Muscle layer of colon (tissue), 2 donors: ENCODE data around the gene IL2RA.
"Not testable (repeated sequence)": the region's sequence is repeated elsewhere in the genome, so short reads cannot be mapped to it uniquely, and the experiment has no call there.

Experiments used
- H3K27ac ChIP-seq: one replicate; pipeline ENCODE4 v1.7.0; 2013; ENCODE audit warnings: low read depth, mild to moderate bottlenecking, low read length, moderate library complexity
- H3K27me3 ChIP-seq, 2 donors: one replicate each; pipeline ENCODE4 v1.7.0; 2013; ENCODE audit warnings: low read length in 2 of 2, mild to moderate bottlenecking in 2 of 2; ENCODE audit not compliant: insufficient read depth in 2 of 2, control insufficient read depth in 1 of 2
- H3K36me3 ChIP-seq: one replicate; pipeline ENCODE4 v1.7.0; 2013; ENCODE audit warnings: mild to moderate bottlenecking, low read length; ENCODE audit not compliant: insufficient read depth
- H3K4me1 ChIP-seq: one replicate; pipeline ENCODE4 v1.7.0; 2013; ENCODE audit warnings: mild to moderate bottlenecking, low read length; ENCODE audit not compliant: insufficient read depth
- H3K4me3 ChIP-seq, 2 donors: one replicate each; pipeline ENCODE4 v1.7.0; 2013; ENCODE audit warnings: low read length in 2 of 2, low read depth in 1 of 2, mild to moderate bottlenecking in 1 of 2, moderate library complexity in 1 of 2
- H3K9ac ChIP-seq: one replicate; pipeline ENCODE4 v1.7.0; 2013; ENCODE audit warnings: low read length
- H3K9me3 ChIP-seq: one replicate; pipeline ENCODE4 v1.7.0; 2013; ENCODE audit warnings: mild to moderate bottlenecking, low read length
- donor health status: abdominal sarcoma.
- donor health status: Adenocarcinoma of cecum.

IL2RA gene

GRCh38 chr10:5968681-5969453 is 93.3 kb downstream of the IL2RA start:
- no peaks in the 10 kb centered on the region for H3K27me3 ChIP-seq
- H3K9ac ChIP-seq, result no peak overlapping the region
- H3K4me1 ChIP-seq, result no peaks in the 10 kb centered on the region
- H3K27ac ChIP-seq, result no peak overlapping the region
- no peaks in the 10 kb centered on the region for H3K36me3 ChIP-seq
- H3K9me3 ChIP-seq, result no peaks in the 10 kb centered on the region
- H3K4me3 ChIP-seq, result no peak overlapping the region

GRCh38 chr10:5968037-5968680 is 94.0 kb downstream of the IL2RA start:
- Histone ChIP-seq H3K27ac (no peak overlapping the region), H3K9ac (no peak overlapping the region), H3K9me3 (no peaks in the 10 kb centered on the region), H3K27me3 (no peaks in the 10 kb centered on the region), H3K36me3 (no peaks in the 10 kb centered on the region), H3K4me3 (no peak overlapping the region), H3K4me1 (no peaks in the 10 kb centered on the region)

DNA sequence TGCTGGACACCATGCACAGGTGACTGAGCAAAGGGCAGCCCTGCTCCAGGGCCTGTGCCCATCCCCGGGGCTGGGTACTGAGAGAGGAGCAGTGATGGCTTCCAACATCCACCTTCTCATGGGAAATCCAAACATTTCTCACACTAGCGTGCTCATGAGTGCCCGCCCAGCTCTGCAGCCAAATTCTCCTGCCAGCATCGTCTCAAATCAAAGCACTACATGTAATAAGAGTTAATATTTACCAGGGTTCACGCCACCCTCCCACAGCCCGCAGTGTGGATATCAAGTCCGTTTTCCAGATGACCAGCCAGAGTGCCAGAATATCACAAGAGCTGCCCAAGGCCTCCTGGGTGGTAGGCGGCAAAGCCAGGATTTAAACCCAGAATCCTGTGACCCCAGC is 96.9 kb downstream of the IL2RA start:
- H3K36me3 ChIP-seq, result no peaks in the 10 kb centered on the region
- no peak overlapping the region for H3K9ac ChIP-seq
- no peak overlapping the region for H3K4me3 ChIP-seq
- no peaks in the 10 kb centered on the region for H3K9me3 ChIP-seq
- no peak overlapping the region for H3K27ac ChIP-seq
- no peaks in the 10 kb centered on the region for H3K4me1 ChIP-seq
- H3K27me3 ChIP-seq, result no peaks in the 10 kb centered on the region

DNA sequence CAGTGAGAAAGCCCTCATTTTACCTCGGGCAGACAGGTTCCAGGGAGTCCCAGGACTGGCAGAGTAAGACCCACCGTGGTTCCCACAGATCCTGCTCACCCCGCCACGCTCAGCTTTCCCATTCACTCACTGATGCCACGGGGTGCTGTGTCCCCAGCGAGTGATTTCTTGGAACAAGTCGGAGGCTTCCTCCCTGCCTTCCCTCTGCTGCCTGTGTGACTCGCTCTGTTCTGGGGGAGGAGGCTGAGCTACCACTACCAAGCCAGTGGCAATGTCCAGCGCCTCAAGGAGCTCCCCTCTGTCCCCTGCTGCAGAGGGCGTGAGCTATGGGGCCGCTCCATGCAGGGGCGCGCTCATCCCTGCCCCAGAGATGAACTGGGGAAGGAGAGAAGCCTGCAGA is 97.4 kb downstream of the IL2RA start:
- Histone ChIP-seq H3K27me3 (no peaks in the 10 kb centered on the region), H3K36me3 (no peaks in the 10 kb centered on the region), H3K9me3 (no peaks in the 10 kb centered on the region), H3K27ac (no peak overlapping the region), H3K9ac (no peak overlapping the region), H3K4me1 (no peaks in the 10 kb centered on the region), H3K4me3 (no peak overlapping the region)

DNA sequence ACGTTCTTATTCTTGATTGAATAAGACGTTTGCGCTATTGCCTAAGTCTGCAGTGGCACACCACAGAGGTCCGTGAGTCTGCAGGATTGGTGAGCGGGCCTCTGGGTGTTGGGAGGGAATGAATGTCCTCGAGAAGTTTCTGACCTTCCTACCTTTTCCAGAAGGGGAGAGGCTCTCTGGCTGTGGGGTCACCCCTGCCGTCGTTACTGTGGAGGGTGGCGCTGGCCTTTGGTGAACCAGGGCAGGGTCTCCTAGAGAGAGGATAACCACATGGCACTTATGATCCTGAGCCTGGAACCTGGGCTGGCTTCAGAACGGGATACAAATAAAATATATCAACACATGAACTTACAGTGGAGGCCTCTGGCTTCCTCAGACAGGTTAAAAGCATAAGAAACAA is 98.6 kb downstream of the IL2RA start:
- Histone ChIP-seq H3K9me3 (no peaks in the 10 kb centered on the region), H3K4me1 (no peaks in the 10 kb centered on the region), H3K9ac (no peak overlapping the region), H3K27ac (no peak overlapping the region), H3K36me3 (no peaks in the 10 kb centered on the region), H3K4me3 (no peak overlapping the region), H3K27me3 (no peaks in the 10 kb centered on the region)

GRCh38 chr10:5963071-5963470 is 99.1 kb downstream of the IL2RA start:
- Histone ChIP-seq H3K27ac (no peak overlapping the region), H3K27me3 (no peaks in the 10 kb centered on the region), H3K36me3 (no peaks in the 10 kb centered on the region), H3K9me3 (no peaks in the 10 kb centered on the region), H3K4me1 (no peaks in the 10 kb centered on the region), H3K4me3 (no peak overlapping the region), H3K9ac (no peak overlapping the region)

GRCh38 chr10:5962358-5962940 is 99.7 kb downstream of the IL2RA start:
- not testable (repeated sequence) for H3K27me3 ChIP-seq, H3K9ac ChIP-seq, H3K9me3 ChIP-seq, H3K27ac ChIP-seq, H3K4me3 ChIP-seq, H3K4me1 ChIP-seq, H3K36me3 ChIP-seq

DNA sequence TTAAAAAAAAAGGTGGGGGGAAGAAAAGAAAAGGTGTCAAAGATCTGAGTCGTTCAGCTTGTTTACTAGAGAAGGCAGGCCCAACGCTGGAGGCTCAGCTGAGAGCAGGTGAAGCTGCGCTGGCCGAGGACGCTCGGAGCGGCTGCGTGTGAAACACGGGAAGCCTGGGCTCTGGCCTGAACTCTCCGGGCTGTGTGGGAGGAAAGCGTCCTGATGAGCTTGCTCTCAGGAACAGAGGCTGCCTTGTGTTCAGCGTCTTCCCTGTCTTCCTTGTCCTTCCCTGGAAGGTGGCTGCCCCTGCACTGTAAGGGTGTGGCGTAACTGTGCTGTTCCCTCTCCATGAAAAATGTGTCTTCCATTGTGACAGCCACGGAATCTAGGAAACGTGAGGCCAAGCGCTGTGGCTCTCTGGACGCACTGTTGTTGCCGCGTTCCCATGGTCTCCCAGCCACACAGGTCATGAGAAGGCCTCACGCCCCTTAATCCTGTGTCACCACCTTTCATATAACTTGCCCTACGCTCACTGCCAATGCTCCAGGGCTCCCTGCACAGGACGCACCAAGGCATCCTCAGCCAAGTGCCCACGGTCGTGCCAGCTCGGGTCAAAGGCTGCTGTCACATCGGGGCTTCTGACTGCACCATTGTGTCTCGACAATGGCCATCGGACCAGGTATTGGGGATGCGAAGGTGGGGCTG is 100.6 kb downstream of the IL2RA start:
- no peaks in the 10 kb centered on the region for H3K27me3 ChIP-seq
- H3K4me3 ChIP-seq, result no peak overlapping the region
- H3K9me3 ChIP-seq, result no peaks in the 10 kb centered on the region
- H3K36me3 ChIP-seq, result no peaks in the 10 kb centered on the region
- H3K27ac ChIP-seq, result no peak overlapping the region
- H3K9ac ChIP-seq, result no peak overlapping the region
- no peaks in the 10 kb centered on the region for H3K4me1 ChIP-seq

- H3K36me3 ChIP-seq, H3K4me1 ChIP-seq, H3K27ac ChIP-seq, H3K27me3 ChIP-seq, H3K4me3 ChIP-seq, H3K9me3 ChIP-seq, H3K9ac ChIP-seq: not testable (repeated sequence)
Observed at GRCh38 chr10:5960973-5961275, 101.2 kb downstream of the IL2RA start.
